SIG-M5 (cell line): ENCODE data around the gene DNAH1.

Experiments used
- DNase-seq: peaks from one replicate; lab custom pipeline; 2025; lab: John Stamatoyannopoulos, UW

The DNAH1 gene

DNA sequence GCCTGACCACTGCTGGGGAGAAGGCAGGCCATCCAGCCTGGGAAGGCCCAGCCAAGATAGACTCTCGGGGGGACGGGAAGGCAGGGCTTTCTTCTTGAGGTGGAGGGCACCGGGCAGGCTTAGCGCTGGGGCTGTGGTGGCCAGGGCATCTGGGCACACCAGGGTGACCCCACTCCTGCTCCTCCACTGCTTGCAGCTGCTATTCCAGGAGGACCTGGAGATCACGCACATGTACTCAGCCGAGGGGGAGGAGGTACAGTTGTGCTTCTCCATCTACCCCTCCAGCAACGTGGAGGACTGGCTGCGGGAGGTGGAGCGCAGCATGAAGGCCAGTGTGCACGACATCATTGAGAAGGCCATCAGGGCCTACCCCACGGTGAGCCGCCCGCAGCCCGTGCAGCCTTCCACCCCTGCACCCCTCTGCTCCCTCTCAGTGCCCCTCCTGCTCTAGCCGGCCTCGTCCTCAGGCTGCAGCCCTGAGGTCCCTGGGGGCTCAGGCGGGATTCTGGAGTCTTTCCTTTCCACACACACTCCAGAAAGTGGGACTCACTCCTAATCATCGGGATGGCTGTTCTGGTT lies 42.3 kb downstream of the DNAH1 start:
- no peak for DNase-seq

DNA sequence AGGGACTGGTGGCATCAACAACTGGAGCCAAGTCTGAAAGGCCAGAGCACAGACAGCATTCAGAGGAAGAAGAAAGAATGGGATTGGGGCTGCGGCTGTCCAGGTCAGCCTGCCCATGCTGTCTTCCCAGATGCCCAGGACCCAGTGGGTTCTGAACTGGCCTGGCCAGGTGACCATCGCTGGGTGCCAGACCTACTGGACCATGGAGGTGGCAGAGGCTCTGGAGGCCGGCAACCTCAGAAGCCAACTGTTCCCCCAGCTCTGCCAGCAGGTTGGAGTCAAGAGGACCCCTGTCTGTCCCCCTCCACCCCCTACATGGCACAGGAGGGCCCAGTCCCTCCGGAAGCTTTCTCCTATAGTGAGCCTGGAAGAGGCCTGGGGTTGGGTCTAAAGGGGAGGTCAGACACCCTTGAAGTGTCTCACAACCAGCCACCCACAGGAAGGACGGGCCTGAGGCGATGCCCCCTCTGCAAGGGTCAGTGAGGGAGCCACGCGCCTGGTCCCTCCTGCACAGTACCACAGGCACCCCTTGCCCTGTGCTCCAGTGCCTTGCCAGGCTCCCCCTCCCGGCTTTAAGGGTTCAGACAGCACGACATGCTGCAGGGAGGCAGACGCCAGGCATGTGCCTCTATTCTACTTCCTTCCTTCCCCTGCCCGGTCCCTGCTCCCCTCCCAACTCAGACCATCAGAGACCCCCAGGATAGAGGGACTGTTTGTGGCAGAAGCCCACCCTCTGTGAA lies 43.2 kb downstream of the DNAH1 start:
- DNase-seq = no peak

DNA sequence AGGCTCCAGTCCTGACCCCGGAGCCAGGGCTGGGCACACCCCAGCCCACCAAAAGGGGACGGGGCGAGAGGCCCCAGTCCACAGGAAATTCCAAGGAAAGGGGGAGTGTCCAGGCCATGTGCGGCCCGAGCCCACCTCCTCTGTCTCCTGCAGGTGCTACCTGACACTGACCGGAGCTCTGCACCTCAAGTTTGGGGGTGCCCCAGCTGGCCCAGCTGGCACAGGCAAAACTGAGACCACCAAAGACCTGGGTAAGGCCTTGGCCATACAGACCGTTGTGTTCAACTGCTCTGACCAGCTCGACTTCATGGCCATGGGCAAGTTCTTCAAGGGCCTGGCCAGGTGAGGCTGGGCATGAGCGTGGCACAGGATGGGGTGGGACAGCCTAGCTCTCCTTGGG lies 44.9 kb downstream of the DNAH1 start:
- no peak for DNase-seq

DNA sequence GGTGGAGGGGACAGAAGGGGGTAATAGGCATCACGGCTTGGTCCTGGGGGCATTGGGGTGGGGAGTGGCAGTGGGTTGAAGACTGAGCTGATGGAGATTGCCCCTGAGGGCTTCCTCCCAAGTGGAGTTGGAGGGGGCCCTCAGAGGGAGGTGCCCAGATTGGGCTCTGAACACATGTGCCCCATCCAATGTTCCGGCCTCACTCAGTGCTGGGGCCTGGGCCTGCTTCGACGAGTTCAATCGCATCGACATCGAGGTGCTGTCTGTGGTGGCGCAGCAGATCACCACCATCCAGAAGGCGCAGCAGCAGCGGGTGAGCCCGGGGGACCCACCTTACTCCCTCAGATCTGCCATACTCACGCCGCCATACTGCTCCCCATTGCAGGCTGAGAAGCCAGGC lies 45.3 kb downstream of the DNAH1 start:
- DNase-seq = no peak

- no peak for DNase-seq
Observed at GRCh38 chr3:52361898-52362297, 45.8 kb downstream of the DNAH1 start.

DNA sequence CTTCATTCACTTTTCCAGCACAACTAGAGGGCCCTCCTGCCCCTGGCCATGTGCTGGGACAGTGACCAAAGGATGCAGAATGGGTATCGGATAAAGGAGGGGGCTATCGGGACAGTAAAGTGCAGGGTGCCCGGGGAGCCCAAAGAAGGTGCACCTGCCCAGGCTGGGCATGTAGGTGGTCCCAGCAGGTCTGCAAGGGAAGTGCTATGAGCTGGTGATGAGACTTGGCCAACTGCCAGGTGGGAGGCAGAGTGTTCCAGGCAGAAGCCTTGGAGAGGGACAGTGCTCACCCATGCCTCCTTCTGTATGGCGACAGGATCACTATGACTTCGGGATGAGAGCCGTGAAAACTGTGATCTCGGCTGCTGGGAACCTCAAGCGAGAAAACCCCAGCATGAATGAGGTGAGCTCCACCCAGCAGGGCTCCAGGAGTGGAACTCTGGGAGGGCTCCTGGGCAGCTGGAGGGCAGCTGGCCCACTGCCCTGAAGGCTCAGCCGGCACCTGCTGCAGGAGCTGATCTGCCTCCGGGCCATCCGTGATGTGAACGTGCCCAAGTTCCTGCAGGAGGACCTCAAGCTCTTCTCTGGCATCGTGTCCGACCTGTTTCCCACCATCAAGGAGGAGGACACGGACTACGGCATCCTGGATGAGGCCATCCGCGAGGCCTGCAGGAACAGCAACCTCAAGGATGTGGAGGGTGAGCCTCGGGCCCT lies 48.4 kb downstream of the DNAH1 start:
- DNase-seq = no peak

GRCh38 chr3:52366527-52366926 lies 50.4 kb downstream of the DNAH1 start:
- DNase-seq = no peak

DNA sequence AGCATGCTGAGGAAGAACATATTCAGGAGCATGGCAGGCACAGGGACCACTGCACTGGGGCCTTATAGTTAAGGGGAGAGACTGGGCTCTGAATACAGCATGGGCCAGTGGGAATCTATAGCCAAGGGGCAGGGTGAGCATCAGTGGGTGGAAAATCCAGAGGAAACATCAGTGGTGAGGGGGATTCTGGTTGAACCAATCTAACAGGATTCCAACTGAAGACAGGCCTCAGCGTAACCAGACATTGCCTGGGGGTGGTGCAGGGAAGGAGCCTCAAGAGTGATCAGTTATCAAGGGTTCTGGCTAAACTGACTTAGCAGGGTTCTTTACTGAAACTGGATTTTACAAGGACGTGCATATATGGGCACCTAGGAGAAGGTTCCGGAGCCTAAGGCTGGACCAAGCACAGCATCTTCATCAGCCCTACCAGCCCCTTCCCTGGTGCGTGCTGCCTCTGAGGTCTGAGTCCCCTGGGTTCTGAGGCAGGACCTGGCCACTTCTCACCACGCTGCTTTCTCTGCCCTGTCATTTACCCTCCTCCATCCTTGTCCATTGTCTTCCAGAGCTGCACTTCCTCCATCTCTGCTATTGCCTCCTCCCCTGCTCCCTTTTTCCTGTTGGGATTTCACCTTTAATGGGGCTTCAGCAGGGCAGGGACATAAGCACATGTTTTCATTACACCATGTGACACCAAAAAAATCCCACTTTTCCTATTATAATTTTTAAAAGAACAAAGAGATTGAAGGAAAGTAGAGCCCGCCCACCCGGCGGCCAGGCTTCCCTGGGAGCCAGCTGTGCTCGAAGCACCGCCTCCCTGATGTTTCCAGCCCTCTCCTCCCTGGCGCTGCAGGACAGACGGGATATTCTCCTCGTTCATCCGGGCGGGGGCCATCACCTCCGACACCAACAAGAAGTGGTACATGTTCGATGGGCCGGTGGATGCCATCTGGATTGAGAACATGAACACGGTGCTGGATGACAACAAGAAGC lies 52.1 kb downstream of the DNAH1 start:
- no peak for DNase-seq

DNA sequence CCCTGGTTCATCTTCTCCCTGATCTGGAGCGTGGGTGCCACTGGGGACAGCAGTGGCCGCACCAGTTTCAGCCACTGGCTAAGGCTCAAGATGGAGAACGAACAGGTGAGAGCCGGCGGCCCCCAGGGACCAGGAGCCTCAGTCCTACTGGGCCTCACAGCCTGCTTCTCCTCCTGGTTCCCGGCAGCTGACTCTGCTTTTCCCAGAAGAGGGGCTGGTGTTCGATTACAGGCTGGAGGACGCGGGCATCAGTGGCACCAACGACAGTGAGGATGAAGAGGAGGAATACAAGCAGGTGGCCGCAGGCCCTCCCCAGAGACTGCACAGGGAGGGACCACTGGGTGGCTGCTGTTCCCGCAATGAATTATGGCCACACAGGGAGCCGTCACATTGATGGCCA lies 54.4 kb downstream of the DNAH1 start:
- DNase-seq = no peak

GRCh38 chr3:52372822-52373504 lies 56.8 kb downstream of the DNAH1 start:
- no peak for DNase-seq

DNA sequence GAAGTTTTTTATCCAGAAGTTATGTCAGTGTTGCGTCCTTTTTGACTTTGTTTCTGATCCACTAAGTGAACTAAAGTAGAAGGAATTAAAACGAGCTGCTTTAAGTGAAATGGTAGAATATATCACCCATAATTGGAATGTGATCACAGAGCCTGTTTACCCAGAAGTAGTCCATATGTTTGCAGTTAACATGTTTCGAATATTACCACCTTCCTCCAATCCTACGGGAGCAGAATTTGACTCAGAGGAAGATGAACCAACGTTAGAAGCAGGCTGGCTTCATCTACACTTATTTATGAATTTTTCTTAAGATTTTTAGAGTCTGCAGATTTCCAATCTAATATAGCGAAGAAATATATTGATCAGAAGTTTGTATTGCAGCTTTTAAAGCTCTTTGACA lies 57.6 kb downstream of the DNAH1 start:
- no peak for DNase-seq

GRCh38 chr3:52374173-52374572 lies 58.1 kb downstream of the DNAH1 start:
- DNase-seq = no peak

DNA sequence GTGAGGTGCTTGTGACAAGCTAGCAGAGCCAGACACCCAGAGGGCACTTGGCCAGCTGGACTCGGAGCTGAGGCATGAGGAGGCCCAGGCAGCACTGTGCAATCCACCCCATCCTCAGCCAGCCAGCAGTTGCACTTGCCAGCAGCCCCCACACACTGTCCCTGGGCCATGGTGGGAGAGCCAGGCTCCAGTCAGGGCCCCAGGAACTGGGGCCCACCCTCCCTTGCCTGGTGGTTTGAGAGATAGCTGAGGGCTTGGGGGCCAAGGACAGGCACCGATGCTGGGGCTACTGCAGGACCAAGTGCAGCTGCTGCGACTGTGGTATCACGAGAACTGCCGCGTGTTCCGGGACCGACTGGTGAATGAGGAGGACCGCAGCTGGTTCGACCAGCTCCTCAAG lies 63.5 kb downstream of the DNAH1 start:
- DNase-seq = no peak

DNA sequence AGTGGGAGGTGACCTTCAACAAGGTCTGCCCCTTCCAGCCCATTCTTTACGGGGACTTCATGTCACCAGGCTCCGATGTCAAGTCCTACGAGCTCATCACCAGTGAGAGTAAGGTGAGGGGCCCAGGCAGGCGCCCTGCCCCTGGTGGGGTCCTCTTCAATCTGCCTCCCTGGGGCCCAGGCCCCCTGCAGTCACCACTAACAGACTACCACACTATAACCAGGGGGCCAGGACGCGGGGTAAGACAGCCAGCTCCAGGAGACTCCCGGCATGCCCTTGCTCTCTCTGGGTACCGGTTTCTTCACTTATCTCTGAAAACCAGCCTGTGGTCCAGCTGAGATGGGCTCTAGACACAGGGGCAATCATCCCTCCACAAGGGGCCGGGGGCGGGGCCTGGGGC lies 63.9 kb downstream of the DNAH1 start:
- DNase-seq = no peak

GRCh38 chr3:52381623-52382022 lies 65.5 kb downstream of the DNAH1 start:
- no peak for DNase-seq

- no peak for DNase-seq
Observed at GRCh38 chr3:52383446-52383845, 67.3 kb downstream of the DNAH1 start.

- no peak for DNase-seq
Observed at GRCh38 chr3:52384019-52384761, 68.1 kb downstream of the DNAH1 start.

GRCh38 chr3:52385157-52385556 lies 69.0 kb downstream of the DNAH1 start:
- no peak for DNase-seq

DNA sequence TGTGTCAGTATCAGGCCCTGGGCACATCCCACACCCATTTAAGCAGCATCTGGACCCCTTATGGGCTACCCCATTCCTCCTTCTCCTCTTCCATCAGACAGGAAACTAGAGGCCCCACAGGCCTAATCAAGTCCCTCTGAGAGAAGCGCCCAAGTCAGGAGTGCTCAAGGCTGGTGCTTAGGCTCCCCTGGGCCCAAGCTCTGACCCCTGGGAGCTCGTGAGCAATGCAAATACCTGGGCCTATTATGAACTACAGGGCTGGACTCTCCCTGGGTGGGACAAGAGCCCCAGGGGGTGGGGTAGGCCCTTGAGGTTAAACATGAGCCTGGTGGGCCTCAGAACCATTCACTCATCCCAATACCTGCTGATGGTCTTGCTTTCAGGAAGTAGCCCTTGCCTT lies 71.4 kb downstream of the DNAH1 start:
- no peak for DNase-seq

- no peak for DNase-seq
Observed at GRCh38 chr3:52388348-52388821, 72.3 kb downstream of the DNAH1 start.

DNA sequence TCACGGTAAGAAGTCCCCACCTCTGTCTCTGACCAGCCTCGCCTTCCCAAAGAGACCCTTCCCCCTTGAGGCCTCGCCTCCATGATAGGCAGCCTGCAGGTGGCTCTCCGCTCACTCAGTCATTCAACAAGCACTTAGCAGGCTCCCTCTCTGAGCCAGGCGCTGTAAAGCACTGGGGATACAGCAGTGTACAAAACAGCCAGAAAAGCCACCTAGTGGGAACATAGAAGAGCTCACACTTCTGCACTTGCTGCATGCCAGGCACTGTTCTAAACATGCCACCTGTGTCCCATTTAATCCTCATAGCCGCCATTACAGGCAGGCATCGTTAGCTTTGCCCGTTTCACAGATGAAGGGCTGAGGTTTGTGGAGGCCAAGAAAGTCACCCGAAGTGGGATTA lies 72.8 kb downstream of the DNAH1 start:
- DNase-seq = no peak
